Activated CD8-positive, alpha-beta T cell treated with anti-CD3 and anti-CD28 coated beads for 36 hours (primary cell): Measurements from ENCODE around the gene DIAPH2. TPM values are rescaled to one million over a fixed set of nuclear protein-coding genes. Genes with fewer than 3 reads are reported as not detected.

ENCODE experiments used
- ATAC-seq: fragments of 200-7000 bp; cut with Tn5 transposase; one replicate; pipeline ENCODE4 v1.10.0; 2021; ENCODE audit warnings: mild to moderate bottlenecking, moderate library complexity
- CTCF ChIA-PET: fragments of 350-600 bp; sonication (Branson Sonifier 250); formaldehyde crosslinking; loops from one replicate; lab custom pipeline; 2021; ENCODE audit warnings: antibody characterized with exemption; lab: Charles Lee
- POLR2A ChIA-PET: fragments of 350-600 bp; sonication (Branson Sonifier 250); formaldehyde crosslinking; loops from one replicate; lab custom pipeline; 2021; ENCODE audit warnings: antibody characterized with exemption; lab: Charles Lee
- DNase-seq: peaks from one replicate; pipeline ENCODE4 v3.0.0-alpha.2; 2020
- H3K27ac Mint-ChIP-seq: one replicate; pipeline ENCODE4 v1.8.0; 2021; ENCODE audit warnings: mild to moderate bottlenecking, mixed read lengths
- H3K27me3 Mint-ChIP-seq: one replicate; pipeline ENCODE4 v1.8.0; 2021; ENCODE audit warnings: mixed read lengths
- H3K36me3 Mint-ChIP-seq: one replicate; pipeline ENCODE4 v1.8.0; 2021; ENCODE audit warnings: low read depth, mixed read lengths
- H3K4me1 Mint-ChIP-seq: one replicate; pipeline ENCODE4 v1.8.0; 2021; ENCODE audit warnings: low read depth, mixed read lengths
- H3K4me3 Mint-ChIP-seq: one replicate; pipeline ENCODE4 v1.8.0; 2021; ENCODE audit warnings: mild to moderate bottlenecking, moderate library complexity, mixed read lengths
- H3K9me3 Mint-ChIP-seq: one replicate; pipeline ENCODE4 v1.8.0; 2021; ENCODE audit warnings: mixed read lengths
- CTCF ChIP-seq: fragments of 200-600 bp; IDR thresholded peaks from one replicate; pipeline ENCODE4 v1.8.0; 2022; ENCODE audit warnings: antibody characterized with exemption, mild to moderate bottlenecking
- intact Hi-C: fragments of 100-400 bp; cut with micrococcal nuclease; formaldehyde crosslinking; loops from one replicate; pipeline ENCODE4 v1.10.0; 2022
- total RNA-seq, 2 experiments: library from RNA; stranded (reverse); gene quantifications; one replicate each; pipeline ENCODE4 v1.2.3, GENCODE V29; 2021

Gene DIAPH2
- total RNA-seq, 2 experiments from 2014 or later: 8.1 to 8.5 TPM

GRCh38 chrX:96776966-96777365, 92.3 kb downstream of the DIAPH2 start:
- DNase-seq (no peak), ATAC-seq (no peak)
- Mint-ChIP-seq H3K36me3 (peaks cover 1% of the 10 kb centered on the region), H3K9me3 (no peaks in the 10 kb centered on the region), H3K27ac (no peak overlapping the region), H3K4me3 (no peak overlapping the region), H3K27me3 (no peaks in the 10 kb centered on the region), H3K4me1 (no peaks in the 10 kb centered on the region)
- TF ChIP-seq CTCF: no peak
- ChIA-PET CTCF (no interaction called here), POLR2A (no interaction called here)
- intact Hi-C loops: no loop called here

GRCh38 chrX:96791559-96791958, 106.9 kb downstream of the DIAPH2 start:
- Mint-ChIP-seq H3K4me1 (no peaks in the 10 kb centered on the region), H3K27me3 (no peaks in the 10 kb centered on the region), H3K9me3 (no peaks in the 10 kb centered on the region), H3K36me3 (no peaks in the 10 kb centered on the region), H3K27ac (no peak overlapping the region), H3K4me3 (no peak overlapping the region)
- DNase-seq: no peak
- TF ChIP-seq CTCF: no peak
- ChIA-PET CTCF (no interaction called here), POLR2A (no interaction called here)
- intact Hi-C loops: no loop called here
- no peak for ATAC-seq

GRCh38 chrX:96792047-96792446, 107.4 kb downstream of the DIAPH2 start:
- H3K27me3 Mint-ChIP-seq: no peaks in the 10 kb centered on the region
- no peak for DNase-seq

GRCh38 chrX:96798982-96799381, 114.3 kb downstream of the DIAPH2 start:
- POLR2A ChIA-PET: no interaction called here
- Mint-ChIP-seq H3K27me3 (no peaks in the 10 kb centered on the region), H3K4me1 (no peaks in the 10 kb centered on the region), H3K27ac (no peak overlapping the region), H3K9me3 (no peaks in the 10 kb centered on the region), H3K36me3 (no peaks in the 10 kb centered on the region), H3K4me3 (no peak overlapping the region)
- DNase-seq (no peak), ATAC-seq (no peak)
- no peak for TF ChIP-seq CTCF
- CTCF ChIA-PET: no interaction called here
- intact Hi-C loops: no loop called here

More at GRCh38 chrX:96792047-96792446, 107.4 kb downstream of the DIAPH2 start:
- POLR2A ChIA-PET: no interaction called here
- H3K4me3 Mint-ChIP-seq: no peak overlapping the region
- no peaks in the 10 kb centered on the region for H3K36me3 Mint-ChIP-seq
- TF ChIP-seq CTCF: no peak
- intact Hi-C loops: no loop called here
- no peak for ATAC-seq
- no peak overlapping the region for H3K27ac Mint-ChIP-seq
- no peaks in the 10 kb centered on the region for H3K4me1 Mint-ChIP-seq
- no peaks in the 10 kb centered on the region for H3K9me3 Mint-ChIP-seq
- CTCF ChIA-PET: no interaction called here

GRCh38 chrX:96807318-96807717, 122.7 kb downstream of the DIAPH2 start:
- Mint-ChIP-seq H3K4me1 (no peaks in the 10 kb centered on the region), H3K27me3 (no peaks in the 10 kb centered on the region), H3K4me3 (no peak overlapping the region), H3K9me3 (no peaks in the 10 kb centered on the region), H3K36me3 (no peaks in the 10 kb centered on the region), H3K27ac (no peak overlapping the region)
- no peak for TF ChIP-seq CTCF
- ChIA-PET CTCF (no interaction called here), POLR2A (no interaction called here)
- intact Hi-C loops: no loop called here
- ATAC-seq: no peak
- no peak for DNase-seq
